BLaER1 (cell line): ENCODE results near the gene SPACA7.

Source experiments
- H3K27ac ChIP-seq: shearing (Covaris generic); formaldehyde crosslinking; 2 replicates; pipeline ENCODE4 v1.8.1; 2022
- H3K27me3 ChIP-seq: shearing (Covaris generic); formaldehyde crosslinking; 2 replicates; pipeline ENCODE4 v1.8.1; 2022
- H3K36me3 ChIP-seq: shearing (Covaris generic); formaldehyde crosslinking; 2 replicates; pipeline ENCODE4 v1.8.1; 2022
- H3K4me1 ChIP-seq: shearing (Covaris generic); formaldehyde crosslinking; 2 replicates; pipeline ENCODE4 v1.8.1; 2022
- H3K4me2 ChIP-seq: shearing (Covaris generic); formaldehyde crosslinking; 2 replicates; pipeline ENCODE4 v1.8.1; 2022
- H3K4me3 ChIP-seq: shearing (Covaris generic); formaldehyde crosslinking; 2 replicates; pipeline ENCODE4 v1.8.1; 2022
- H3K9ac ChIP-seq: shearing (Covaris generic); formaldehyde crosslinking; 2 replicates; pipeline ENCODE4 v1.8.1; 2022
- H3K9me3 ChIP-seq: shearing (Covaris generic); formaldehyde crosslinking; 2 replicates; pipeline ENCODE4 v1.8.1; 2022
- H4K20me1 ChIP-seq: shearing (Covaris generic); formaldehyde crosslinking; 2 replicates; pipeline ENCODE4 v1.8.1; 2022
- Cebpa-rat ChIP-seq: shearing (Covaris generic); IDR thresholded peaks from 2 replicates; pipeline ENCODE4 v1.8.1; 2022

The SPACA7 gene

DNA sequence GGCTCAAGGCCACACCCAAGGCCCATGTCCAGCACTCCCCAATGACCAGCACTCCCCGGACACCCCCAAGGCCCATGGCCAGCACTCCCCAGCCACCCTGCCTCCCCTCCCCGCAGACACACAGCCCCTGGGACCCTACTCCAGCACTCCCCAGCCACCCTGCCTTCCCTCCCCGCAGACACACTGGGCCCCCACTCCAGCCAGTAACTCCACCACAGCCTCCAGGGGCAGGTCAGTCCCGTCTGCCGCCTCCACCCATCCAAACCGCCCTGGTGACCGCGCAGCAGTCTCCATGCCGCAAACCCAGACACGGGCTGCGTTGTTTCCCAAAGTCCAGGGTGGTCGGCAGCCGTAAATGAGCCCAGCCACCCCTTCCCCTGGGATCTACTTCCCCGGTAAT lies 70.7 kb downstream of the SPACA7 start:
- no peaks in the 10 kb centered on the region for H3K36me3 ChIP-seq
- no peak for TF ChIP-seq Cebpa-rat
- H3K4me2 ChIP-seq, result no peak overlapping the region
- H4K20me1 ChIP-seq, result no peaks in the 10 kb centered on the region
- no peak overlapping the region for H3K4me3 ChIP-seq
- no peak overlapping the region for H3K9ac ChIP-seq
- 0 out of 2 replicates have a peak, but pooled peaks cover 6% of the 10 kb centered on the region for H3K4me1 ChIP-seq
- H3K27me3 ChIP-seq, result no peaks in the 10 kb centered on the region
- H3K9me3 ChIP-seq, result no peaks in the 10 kb centered on the region
- no peak overlapping the region for H3K27ac ChIP-seq

DNA sequence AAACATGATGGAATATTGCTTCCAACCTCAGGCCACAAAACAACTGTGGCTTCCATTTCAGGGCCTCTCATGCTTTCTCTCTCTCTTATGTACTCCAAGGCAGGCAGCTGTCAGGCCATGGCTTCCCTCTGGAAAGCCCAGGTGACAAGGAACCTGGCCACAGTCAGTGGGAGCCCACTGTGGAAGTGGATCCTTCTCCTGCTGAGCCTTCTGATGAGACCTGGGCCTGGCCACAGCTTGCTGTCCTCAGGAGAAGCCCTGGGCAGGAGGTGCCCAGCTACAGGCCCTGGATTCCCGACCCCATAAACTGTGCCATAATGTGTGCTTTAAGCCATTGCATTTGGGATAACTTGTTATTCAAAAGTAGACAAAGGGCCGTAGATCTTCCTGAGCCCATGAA lies 71.2 kb downstream of the SPACA7 start:
- Histone ChIP-seq H3K36me3 (no peaks in the 10 kb centered on the region), H3K4me2 (no peak overlapping the region), H3K4me3 (no peak overlapping the region), H3K4me1 (peaks cover 11% of the 10 kb centered on the region; the same call in 1 of the 2 replicates), H4K20me1 (no peaks in the 10 kb centered on the region), H3K27ac (no peak overlapping the region), H3K27me3 (no peaks in the 10 kb centered on the region), H3K9ac (no peak overlapping the region), H3K9me3 (no peaks in the 10 kb centered on the region)
- TF ChIP-seq Cebpa-rat, result no peak

DNA sequence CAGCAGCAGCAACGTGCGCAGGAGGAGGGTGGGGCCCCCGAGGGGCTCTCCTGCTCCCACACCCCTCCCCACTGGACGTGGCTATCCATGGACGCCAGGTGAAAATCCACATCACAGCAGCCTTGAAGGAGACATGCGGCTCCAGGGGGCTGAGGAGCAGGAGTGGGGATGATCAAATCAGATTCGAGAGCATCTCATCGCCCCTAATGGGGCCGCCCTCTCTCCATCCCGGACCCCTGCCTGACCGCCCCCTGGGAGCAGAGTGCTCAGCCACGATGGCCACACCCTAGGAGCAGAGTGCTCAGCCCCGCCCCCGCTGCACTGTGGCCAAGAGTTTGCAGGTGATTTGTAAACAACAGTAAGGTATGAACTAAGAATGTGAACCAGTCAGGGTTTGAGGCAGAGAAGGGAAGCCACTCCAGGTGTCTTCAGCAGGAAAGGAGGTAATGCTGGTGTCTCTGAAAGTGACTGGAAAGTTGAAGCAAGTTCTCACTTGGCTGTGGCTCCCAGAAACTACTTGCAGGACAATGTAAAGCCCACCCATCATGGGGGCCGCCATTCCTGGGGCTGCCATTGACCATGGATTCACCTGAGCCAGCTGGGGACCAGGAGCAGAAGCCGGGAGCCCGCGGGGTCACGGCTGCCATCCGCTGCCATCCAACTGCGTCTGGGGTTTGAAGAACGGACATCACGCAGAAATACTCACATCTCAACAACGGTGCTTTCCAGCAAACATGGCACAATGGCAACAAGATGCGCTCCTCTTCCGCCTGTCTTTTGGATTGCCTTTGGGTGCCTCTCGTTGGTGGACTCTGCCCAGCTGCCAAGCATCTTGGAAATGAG lies 71.8 kb downstream of the SPACA7 start:
- no peak overlapping the region for H3K9ac ChIP-seq
- no peak overlapping the region for H3K27ac ChIP-seq
- no peaks in the 10 kb centered on the region for H4K20me1 ChIP-seq
- no peak overlapping the region for H3K4me3 ChIP-seq
- H3K4me2 ChIP-seq, result no peak overlapping the region
- H3K4me1 ChIP-seq, result peaks cover 17% of the 10 kb centered on the region
- no peaks in the 10 kb centered on the region for H3K9me3 ChIP-seq
- no peak for TF ChIP-seq Cebpa-rat
- no peaks in the 10 kb centered on the region for H3K36me3 ChIP-seq
- H3K27me3 ChIP-seq, result no peaks in the 10 kb centered on the region

DNA sequence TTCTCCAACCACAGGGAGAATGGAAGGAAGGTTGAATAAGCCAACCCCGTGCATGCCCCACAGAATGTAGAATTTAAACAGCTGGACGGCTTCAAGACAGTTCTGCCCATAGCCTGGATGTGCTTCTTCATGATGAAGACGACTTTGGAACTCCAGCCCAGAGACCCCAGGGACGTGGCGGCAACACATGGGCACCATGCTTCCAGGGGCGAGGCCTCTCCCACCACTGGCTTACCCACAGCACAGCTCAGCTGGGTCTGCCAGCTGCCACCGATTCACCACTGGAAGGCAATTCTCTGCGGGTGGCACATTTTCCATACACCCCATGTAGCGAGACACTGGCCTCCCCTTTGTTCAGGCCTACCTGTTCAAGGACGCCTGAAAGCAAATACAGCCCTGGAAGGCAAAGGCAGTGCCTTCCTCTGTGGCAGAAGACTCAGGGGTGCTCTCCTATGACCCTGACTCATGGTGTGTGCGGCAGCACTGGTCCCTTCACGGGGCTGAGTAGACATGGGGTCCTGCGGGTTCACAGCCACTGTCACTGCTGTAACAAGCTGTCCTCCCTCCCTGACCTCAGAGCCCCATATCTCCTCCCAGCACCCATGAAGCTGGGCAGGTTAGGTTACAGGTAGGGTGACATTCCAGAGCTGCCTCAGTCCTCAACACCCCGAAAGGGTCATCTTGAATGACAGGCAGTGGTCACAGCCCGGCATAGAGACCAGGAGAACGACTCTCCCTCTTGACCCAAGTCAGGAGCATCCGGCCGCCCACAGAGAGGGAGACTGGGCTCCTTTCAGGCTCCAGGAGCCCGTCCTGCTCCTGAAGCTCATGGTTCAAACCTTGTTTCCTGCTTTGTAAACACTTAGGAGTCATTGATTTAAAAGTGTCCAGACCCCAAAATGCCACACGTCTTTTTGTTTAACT lies 72.7 kb downstream of the SPACA7 start:
- H3K27ac ChIP-seq, result no peak overlapping the region
- TF ChIP-seq Cebpa-rat, result no peak

DNA sequence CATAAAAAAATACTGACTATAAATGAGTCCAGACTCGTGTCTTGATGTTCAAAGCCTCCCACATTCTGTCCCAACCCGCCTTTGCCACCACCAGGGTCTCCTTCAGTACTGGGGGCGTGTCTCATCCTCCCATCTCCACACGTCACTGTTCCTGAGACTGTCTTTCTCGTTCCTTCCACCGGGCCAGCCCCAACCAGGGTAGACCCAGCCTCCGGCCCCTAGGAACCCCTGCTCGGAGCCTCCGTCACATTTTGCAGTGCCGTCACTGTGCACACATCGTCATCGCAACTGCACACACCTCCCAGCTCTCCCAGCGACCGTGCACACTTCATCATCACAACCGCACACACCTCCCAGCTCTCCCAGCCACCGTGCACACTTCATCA lies 73.4 kb downstream of the SPACA7 start:
- no peaks in the 10 kb centered on the region for H3K9me3 ChIP-seq

More for the DNA sequence above, 72.7 kb downstream of the SPACA7 start:
- no peak overlapping the region for H3K4me3 ChIP-seq
- no peaks in the 10 kb centered on the region for H3K9me3 ChIP-seq
- no peak overlapping the region for H3K9ac ChIP-seq
- no peaks in the 10 kb centered on the region for H3K27me3 ChIP-seq
- H4K20me1 ChIP-seq, result no peaks in the 10 kb centered on the region
- peaks cover 26% of the 10 kb centered on the region for H3K4me1 ChIP-seq
- H3K36me3 ChIP-seq, result no peaks in the 10 kb centered on the region
- no peak overlapping the region for H3K4me2 ChIP-seq

DNA sequence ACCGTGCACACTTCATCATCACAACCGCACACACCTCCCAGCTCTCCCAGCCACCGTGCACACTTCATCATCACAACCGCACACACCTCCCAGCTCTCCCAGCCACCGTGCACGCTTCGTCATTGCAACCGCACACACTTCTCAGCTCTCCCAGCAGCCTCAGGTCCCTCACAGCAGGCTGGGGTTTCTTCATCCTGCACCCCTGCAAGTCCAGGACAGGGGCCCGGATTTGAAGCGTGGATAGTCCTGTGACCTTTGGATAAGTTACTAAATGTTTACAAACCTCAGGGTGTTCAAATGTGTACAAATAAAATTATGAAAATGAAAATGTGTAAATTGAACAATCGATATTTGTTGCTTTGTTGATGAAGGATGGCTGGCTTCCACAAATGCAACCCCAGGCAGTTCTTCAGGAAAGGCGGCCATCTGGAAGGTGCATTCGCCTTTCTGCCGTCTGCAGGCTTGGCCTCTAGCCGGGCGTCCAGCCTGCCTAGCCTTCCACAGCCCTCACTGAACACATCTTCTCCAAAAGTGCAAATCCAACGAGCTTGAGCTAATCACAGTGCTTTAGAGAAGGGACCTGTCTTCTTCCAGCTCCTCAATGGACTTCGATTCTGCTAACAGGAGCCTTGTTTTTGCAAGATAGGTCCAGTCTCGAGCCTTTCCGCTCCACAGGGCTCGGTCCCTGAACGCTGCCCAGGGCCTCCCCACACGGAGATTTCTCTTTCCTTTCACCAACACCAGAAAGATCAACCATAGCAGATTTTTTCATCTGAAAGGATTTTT lies 74.2 kb downstream of the SPACA7 start:
- no peak overlapping the region for H3K9ac ChIP-seq
- no peaks in the 10 kb centered on the region for H3K36me3 ChIP-seq
- no peak overlapping the region for H3K27ac ChIP-seq
- H3K27me3 ChIP-seq, result no peaks in the 10 kb centered on the region
- no peak for TF ChIP-seq Cebpa-rat
- H3K9me3 ChIP-seq, result no peaks in the 10 kb centered on the region
- H3K4me1 ChIP-seq, result peaks cover 26% of the 10 kb centered on the region
- H3K4me3 ChIP-seq, result no peak overlapping the region
- H3K4me2 ChIP-seq, result no peak overlapping the region
- no peaks in the 10 kb centered on the region for H4K20me1 ChIP-seq

More for the DNA sequence above, 73.4 kb downstream of the SPACA7 start:
- Histone ChIP-seq H3K27me3 (no peaks in the 10 kb centered on the region), H3K4me1 (peaks cover 26% of the 10 kb centered on the region), H3K4me3 (no peak overlapping the region), H3K27ac (no peak overlapping the region), H3K36me3 (no peaks in the 10 kb centered on the region), H4K20me1 (no peaks in the 10 kb centered on the region), H3K4me2 (no peak overlapping the region), H3K9ac (no peak overlapping the region)
- TF ChIP-seq Cebpa-rat, result no peak

DNA sequence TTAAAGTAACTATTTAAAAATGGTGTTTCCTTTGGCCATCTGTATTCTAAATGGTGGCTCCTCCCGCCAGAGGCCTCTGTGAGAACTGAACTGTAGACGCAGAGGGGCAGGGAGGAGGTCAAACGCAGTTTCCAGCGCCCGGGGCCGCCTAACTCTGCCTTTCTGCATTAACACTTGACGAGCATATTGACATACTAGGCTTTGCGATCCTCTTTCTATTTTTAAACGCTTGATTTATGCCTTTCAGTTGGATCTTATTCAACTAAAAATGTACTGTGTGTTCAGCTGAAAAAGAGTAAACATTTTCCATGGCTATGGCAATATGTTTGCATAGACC lies 74.7 kb downstream of the SPACA7 start:
- Histone ChIP-seq H3K36me3 (no peaks in the 10 kb centered on the region), H3K27me3 (no peaks in the 10 kb centered on the region), H3K9me3 (no peaks in the 10 kb centered on the region), H4K20me1 (no peaks in the 10 kb centered on the region), H3K9ac (no peak overlapping the region), H3K4me1 (peaks cover 26% of the 10 kb centered on the region), H3K27ac (no peak overlapping the region), H3K4me2 (no peak overlapping the region), H3K4me3 (no peak overlapping the region)
- no peak for TF ChIP-seq Cebpa-rat

DNA sequence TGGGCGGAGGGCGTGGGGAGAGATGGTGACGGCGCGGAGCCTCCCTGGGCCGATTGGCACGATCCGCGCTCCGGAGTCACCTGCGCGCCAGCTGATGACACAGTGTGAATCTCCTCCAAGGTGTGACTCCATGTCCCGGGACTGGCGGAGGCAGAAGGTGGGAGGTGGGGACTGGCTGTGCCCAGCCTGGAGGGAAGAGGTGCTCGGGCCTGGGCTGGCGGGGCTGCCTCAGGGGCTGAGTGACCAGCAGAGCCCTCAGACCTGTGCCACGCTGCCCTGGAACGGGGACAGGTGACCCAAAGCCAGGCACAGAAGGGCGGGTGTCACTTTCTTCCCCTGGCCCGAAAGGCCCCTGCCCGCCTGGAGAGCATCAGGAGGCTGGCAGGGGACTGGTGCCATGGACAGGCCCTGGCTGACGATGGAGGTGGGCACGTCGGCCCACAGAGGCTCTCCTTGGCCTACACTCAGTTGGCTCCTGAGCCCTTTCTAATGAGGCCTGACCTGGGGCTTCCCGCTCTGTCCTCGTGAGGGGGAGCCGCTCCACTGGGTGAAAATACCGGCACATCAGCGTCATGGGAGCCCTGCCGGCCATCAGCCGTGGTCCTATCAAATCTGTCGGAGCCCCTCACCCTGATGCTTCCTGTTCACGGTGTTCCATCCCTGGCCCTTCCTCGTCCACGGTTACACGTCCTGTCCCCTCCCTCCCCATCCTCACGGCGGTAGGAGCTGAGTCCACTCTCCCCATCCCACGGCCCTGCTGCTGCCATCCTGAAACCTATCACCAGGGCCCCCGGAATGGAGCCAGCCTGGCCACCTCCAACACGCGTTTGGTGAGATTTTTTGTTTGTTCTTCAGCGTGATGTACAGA lies 75.6 kb downstream of the SPACA7 start:
- no peaks in the 10 kb centered on the region for H3K27me3 ChIP-seq
- no peak for TF ChIP-seq Cebpa-rat
- H3K4me2 ChIP-seq, result no peak overlapping the region
- H3K9ac ChIP-seq, result no peak overlapping the region
- no peaks in the 10 kb centered on the region for H4K20me1 ChIP-seq
- peaks cover 26% of the 10 kb centered on the region for H3K4me1 ChIP-seq
- no peak overlapping the region for H3K4me3 ChIP-seq
- no peaks in the 10 kb centered on the region for H3K9me3 ChIP-seq
- no peaks in the 10 kb centered on the region for H3K36me3 ChIP-seq
- no peak overlapping the region for H3K27ac ChIP-seq
